A673 (cell line): Measurements from ENCODE around the gene CAPN11. TPM values are rescaled to one million over a fixed set of nuclear protein-coding genes. Genes with fewer than 3 reads are reported as not detected.

Experiments used
- BruUV-seq: library from RNA; stranded (reverse); fragments of 400-500 nt; replicated peaks from 2 replicates; lab custom pipeline; 2021; lab: Mats Ljungman, UMichigan
- CTCF ChIA-PET: fragments of 300-600 bp; sonication (Branson Sonifier 250); formaldehyde crosslinking; loops from one replicate; lab custom pipeline; 2022; ENCODE audit warnings: antibody characterized with exemption; lab: Charles Lee
- POLR2A ChIA-PET: fragments of 300-600 bp; sonication (Branson Sonifier 250); formaldehyde crosslinking; loops from one replicate; lab custom pipeline; 2022; ENCODE audit warnings: antibody characterized with exemption; ENCODE audit not compliant: low non-redundant PET; lab: Charles Lee
- DNase-seq: peaks from one replicate; pipeline ENCODE4 v3.0.0-alpha.2; 2015; ENCODE audit warnings: low spot score
- H3K27ac ChIP-seq: fragments of 200-600 bp; sonication (generic); 2 replicates; pipeline ENCODE4 v1.5.1; 2016; ENCODE audit warnings: mixed run types, low read depth, mild to moderate bottlenecking, mixed read lengths, antibody characterized with exemption, low read length; ENCODE audit not compliant: poor library complexity, severe bottlenecking
- H3K27me3 ChIP-seq: fragments of 200-600 bp; sonication (generic); replicated peaks from 2 replicates; pipeline ENCODE4 v1.6.1; 2017; ENCODE audit warnings: mixed run types, low read depth, mild to moderate bottlenecking, mixed read lengths, antibody characterized with exemption, low read length; ENCODE audit not compliant: insufficient read depth, poor library complexity
- H3K36me3 ChIP-seq: fragments of 200-600 bp; sonication (generic); 2 replicates; pipeline ENCODE4 v1.6.1; 2016; ENCODE audit warnings: mixed run types, mild to moderate bottlenecking, mixed read lengths, antibody characterized with exemption, low read length; ENCODE audit not compliant: insufficient read depth, poor library complexity, severe bottlenecking
- H3K4me1 ChIP-seq: fragments of 200-600 bp; sonication (generic); 2 replicates; pipeline ENCODE4 v1.6.1; 2017; ENCODE audit warnings: mixed run types, mild to moderate bottlenecking, mixed read lengths, antibody characterized with exemption, low read length; ENCODE audit not compliant: insufficient read depth, poor library complexity, severe bottlenecking
- H3K4me3 ChIP-seq: fragments of 200-600 bp; sonication (generic); 2 replicates; pipeline ENCODE4 v1.5.1; 2016; ENCODE audit warnings: low read depth, mixed run types, mild to moderate bottlenecking, mixed read lengths, low read length; ENCODE audit not compliant: poor library complexity, severe bottlenecking
- H3K9me3 ChIP-seq: fragments of 200-600 bp; sonication (generic); 2 replicates; pipeline ENCODE4 v1.6.1; 2016; ENCODE audit warnings: mixed run types, low read depth, mild to moderate bottlenecking, mixed read lengths, antibody characterized with exemption, low read length; ENCODE audit not compliant: poor library complexity, severe bottlenecking
- EZH2 ChIP-seq: fragments of 200-600 bp; sonication (generic); IDR thresholded peaks from 2 replicates; pipeline ENCODE4 v1.6.1; 2017; ENCODE audit warnings: borderline replicate concordance, low read depth, mild to moderate bottlenecking, mixed read lengths, antibody characterized with exemption, low read length; ENCODE audit not compliant: poor library complexity, severe bottlenecking
- intact Hi-C: fragments of 100-400 bp; cut with micrococcal nuclease; formaldehyde crosslinking; loops from one replicate; pipeline ENCODE4 v1.10.0; 2022; ENCODE audit not compliant: unreplicated experiment
- total RNA-seq: library from RNA; stranded (reverse); gene quantifications from 2 replicates; pipeline ENCODE4 v1.2.3, GENCODE V29; 2021
- TF ChIP-seq, protein P1 (sequence below): fragments of 300-800, 200-600 bp; sonication (generic); conservative IDR thresholded peaks from 2 replicates; pipeline ENCODE4 v1.5.1; 2017; ENCODE audit warnings: low read depth, mild to moderate bottlenecking, antibody characterized with exemption, low read length, moderate library complexity, mixed read lengths

The CAPN11 gene
- total RNA-seq, 1 experiment from 2014 or later: not detected

- TF ChIP-seq, protein P1, sequence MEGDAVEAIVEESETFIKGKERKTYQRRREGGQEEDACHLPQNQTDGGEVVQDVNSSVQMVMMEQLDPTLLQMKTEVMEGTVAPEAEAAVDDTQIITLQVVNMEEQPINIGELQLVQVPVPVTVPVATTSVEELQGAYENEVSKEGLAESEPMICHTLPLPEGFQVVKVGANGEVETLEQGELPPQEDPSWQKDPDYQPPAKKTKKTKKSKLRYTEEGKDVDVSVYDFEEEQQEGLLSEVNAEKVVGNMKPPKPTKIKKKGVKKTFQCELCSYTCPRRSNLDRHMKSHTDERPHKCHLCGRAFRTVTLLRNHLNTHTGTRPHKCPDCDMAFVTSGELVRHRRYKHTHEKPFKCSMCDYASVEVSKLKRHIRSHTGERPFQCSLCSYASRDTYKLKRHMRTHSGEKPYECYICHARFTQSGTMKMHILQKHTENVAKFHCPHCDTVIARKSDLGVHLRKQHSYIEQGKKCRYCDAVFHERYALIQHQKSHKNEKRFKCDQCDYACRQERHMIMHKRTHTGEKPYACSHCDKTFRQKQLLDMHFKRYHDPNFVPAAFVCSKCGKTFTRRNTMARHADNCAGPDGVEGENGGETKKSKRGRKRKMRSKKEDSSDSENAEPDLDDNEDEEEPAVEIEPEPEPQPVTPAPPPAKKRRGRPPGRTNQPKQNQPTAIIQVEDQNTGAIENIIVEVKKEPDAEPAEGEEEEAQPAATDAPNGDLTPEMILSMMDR: no peak
- no peak for TF ChIP-seq EZH2
- no TSS peak for BruUV-seq
- H3K27me3 ChIP-seq: no peaks in the 10 kb centered on the region
- H3K4me1 ChIP-seq: peaks cover 10% of the 10 kb centered on the region
- DNase-seq: no peak
- H3K27ac ChIP-seq: peak overlapping the region; percentile 3
- no peak overlapping the region for H3K4me3 ChIP-seq
- H3K36me3 ChIP-seq: peaks cover 38% of the 10 kb centered on the region
- CTCF ChIA-PET: no interaction called here
- intact Hi-C loops: no loop called here
- POLR2A ChIA-PET: interaction anchor here (0.6 kb wide), 1 partner anchor 32 kb away, joined by 4 read pairs; no protein-coding TSS in a partner anchor
- H3K9me3 ChIP-seq: no peaks in the 10 kb centered on the region
Measured at GRCh38 chr6:44232676-44233566, 74.3 kb downstream of the CAPN11 start.

DNA sequence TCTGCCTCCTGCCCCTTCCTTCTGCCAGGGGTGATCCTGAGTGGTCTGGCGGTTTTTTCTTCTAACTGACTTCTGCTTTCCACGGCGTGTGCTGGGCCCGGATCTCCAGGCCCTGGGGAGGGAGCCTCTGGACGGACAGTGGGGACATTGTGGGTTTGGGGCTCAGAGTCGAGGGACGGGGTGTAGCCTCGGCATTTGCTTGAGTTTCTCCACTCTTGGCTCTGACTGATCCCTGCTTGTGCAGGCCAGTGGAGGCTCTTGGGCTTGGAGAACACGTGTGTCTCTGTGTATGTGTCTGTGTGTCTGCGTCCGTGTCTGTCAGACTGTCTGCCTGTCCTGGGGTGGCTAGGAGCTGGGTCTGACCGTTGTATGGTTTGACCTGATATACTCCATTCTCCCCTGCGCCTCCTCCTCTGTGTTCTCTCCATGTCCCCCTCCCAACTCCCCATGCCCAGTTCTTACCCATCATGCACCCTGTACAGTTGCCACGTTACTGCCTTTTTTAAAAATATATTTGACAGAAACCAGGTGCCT is 75.0 kb downstream of the CAPN11 start:
- CTCF ChIA-PET: interaction anchor here (0.9 kb wide), 1 partner anchor 12 kb away, joined by 3 read pairs; no protein-coding TSS in a partner anchor
- TF ChIP-seq EZH2: no peak
- TF ChIP-seq, protein P1: no peak
- no peaks in the 10 kb centered on the region for H3K9me3 ChIP-seq
- DNase-seq: no peak
- no peaks in the 10 kb centered on the region for H3K27me3 ChIP-seq
- intact Hi-C loops: loop anchor here (2.0 kb wide), 1 partner anchor 137 kb away; no protein-coding TSS in a partner anchor
- H3K27ac ChIP-seq: peak overlapping the region; percentile 3
- peaks cover 10% of the 10 kb centered on the region for H3K4me1 ChIP-seq
- no TSS peak for BruUV-seq
- no peak overlapping the region for H3K4me3 ChIP-seq
- POLR2A ChIA-PET: no interaction called here
- H3K36me3 ChIP-seq: peaks cover 38% of the 10 kb centered on the region

Other genes with a start within 250 kb of the CAPN11 start
- 78.8 and 80.4 TPM in 2 replicates for gene MRPL14, start 31.4 kb upstream of the CAPN11 start, total RNA-seq
- 32.0 and 34.2 TPM in 2 replicates for gene TMEM63B, start 31.3 kb upstream of the CAPN11 start, total RNA-seq
- gene MYMX, start 58.1 kb downstream of the CAPN11 start, total RNA-seq: 0.81 TPM in 1 of 2 replicates, not detected in the other
- 92.5 and 108 TPM in 2 replicates for gene SLC29A1, start 64.8 kb downstream of the CAPN11 start, total RNA-seq
- 1,472 and 1,581 TPM in 2 replicates for gene HSP90AB1, start 88.3 kb downstream of the CAPN11 start, total RNA-seq
- gene SLC35B2, start 98.7 kb downstream of the CAPN11 start, total RNA-seq: 45.8 and 52.0 TPM in 2 replicates
- 5.2 and 10.5 TPM in 2 replicates for gene NFKBIE, start 106.7 kb downstream of the CAPN11 start, total RNA-seq
- 8.7 and 9.9 TPM in 2 replicates for gene TMEM151B, start 111.6 kb downstream of the CAPN11 start, total RNA-seq
- gene AARS2, start 154.5 kb downstream of the CAPN11 start, total RNA-seq: 25.0 and 26.8 TPM in 2 replicates
- not detected in 2 replicates for gene SPATS1, start 183.8 kb downstream of the CAPN11 start, total RNA-seq
- 42.2 and 43.9 TPM in 2 replicates for gene CDC5L, start 228.9 kb downstream of the CAPN11 start, total RNA-seq